ENCODE measurements around the gene PSME1.

Gene PSME1

GRCh38 chr14:24179961-24180796 is 44.2 kb downstream of the PSME1 start:
- Histone ChIP-seq H3K27me3 (ENCODE audit: control insufficient read depth in 3 of 3, insufficient read depth in 3 of 3, low read depth in 1 of 3, low read length in 3 of 3) (no peaks in the 10 kb centered on the region), H4K91ac (ENCODE audit: low read depth, low read length, poor library complexity) (no peak overlapping the region), H3K79me1 (ENCODE audit: low read depth, low read length) (peaks cover 5% of the 10 kb centered on the region), H2AK5ac (ENCODE audit: low read depth, low read length) (no peak overlapping the region), H2BK120ac (ENCODE audit: low read depth, low read length) (no peak overlapping the region), H3K4me2 (ENCODE audit: insufficient read depth, low read length, poor library complexity, severe bottlenecking) (no peak overlapping the region), H3K36me3 (replicated peaks in 1 of 2; ENCODE audit: control insufficient read depth in 2 of 2, insufficient read depth in 2 of 2, low read length in 2 of 2) (peaks cover 76 to 80% of the 10 kb centered on the region in 2 donors), H4K8ac (ENCODE audit: low read depth, low read length) (peak overlapping the region; percentile 17), H2BK12ac (ENCODE audit: low read length) (no peak overlapping the region), H3K4ac (ENCODE audit: low read length) (no peak overlapping the region), H3K18ac (ENCODE audit: low read length) (no peak overlapping the region), H2BK15ac (ENCODE audit: low read length) (no peak overlapping the region), H3K27ac (replicated peaks; ENCODE audit: low read length) (no peak overlapping the region), H3K4me3 (ENCODE audit: low read length in 2 of 2) (no peak overlapping the region), H3K9ac (ENCODE audit: low read depth, low read length, poor library complexity) (peak overlapping the region; percentile 60), H3K14ac (ENCODE audit: low read length) (no peak overlapping the region), H3K23ac (ENCODE audit: low read depth, low read length, poor library complexity) (no peak overlapping the region), H3K4me1 (ENCODE audit: control insufficient read depth in 2 of 2, insufficient read depth in 1 of 2, low read depth in 1 of 2, low read length in 2 of 2) (no peaks in the 10 kb centered on the region), H2BK5ac (ENCODE audit: low read length) (peak overlapping the region; percentile 66), H3K9me3 (replicated peaks in 1 of 2; ENCODE audit: control insufficient read depth in 2 of 2, insufficient read depth in 1 of 2, low read depth in 1 of 2, low read length in 2 of 2) (no peaks in the 10 kb centered on the region), H2AFZ (ENCODE audit: low read length) (no peak overlapping the region)
- no peak for DNase-seq (ENCODE audit: low spot score)
- no CpG with 5 or more reads among the region's 18 CpGs for WGBS, 2 donors (ENCODE audit: extremely low coverage in 2 of 2, insufficient read length in 2 of 2, insufficient replicate concordance in 1 of 2)

GRCh38 chr14:24181371-24182077 is 45.5 kb downstream of the PSME1 start:
- no CpG with 5 or more reads among the region's 19 CpGs for WGBS, 2 donors (ENCODE audit: extremely low coverage in 2 of 2, insufficient read length in 2 of 2, insufficient replicate concordance in 1 of 2)
- Histone ChIP-seq H2AFZ (ENCODE audit: low read length) (no peak overlapping the region), H4K8ac (ENCODE audit: low read depth, low read length) (no peak overlapping the region), H2BK15ac (ENCODE audit: low read length) (no peak overlapping the region), H4K91ac (ENCODE audit: low read depth, low read length, poor library complexity) (no peak overlapping the region), H3K9ac (ENCODE audit: low read depth, low read length, poor library complexity) (peak overlapping the region; percentile 44), H3K27ac (replicated peaks; ENCODE audit: low read length) (no peak overlapping the region), H3K14ac (ENCODE audit: low read length) (no peak overlapping the region), H2BK12ac (ENCODE audit: low read length) (no peak overlapping the region), H3K4me2 (ENCODE audit: insufficient read depth, low read length, poor library complexity, severe bottlenecking) (no peak overlapping the region), H3K36me3 (replicated peaks in 1 of 2; ENCODE audit: control insufficient read depth in 2 of 2, insufficient read depth in 2 of 2, low read length in 2 of 2) (peaks cover 85 to 94% of the 10 kb centered on the region in 2 donors), H3K18ac (ENCODE audit: low read length) (no peak overlapping the region), H3K27me3 (ENCODE audit: control insufficient read depth in 3 of 3, insufficient read depth in 3 of 3, low read depth in 1 of 3, low read length in 3 of 3) (no peaks in the 10 kb centered on the region), H3K4me1 (ENCODE audit: control insufficient read depth in 2 of 2, insufficient read depth in 1 of 2, low read depth in 1 of 2, low read length in 2 of 2) (no peaks in the 10 kb centered on the region), H2AK5ac (ENCODE audit: low read depth, low read length) (no peak overlapping the region), H3K9me3 (replicated peaks in 1 of 2; ENCODE audit: control insufficient read depth in 2 of 2, insufficient read depth in 1 of 2, low read depth in 1 of 2, low read length in 2 of 2) (no peaks in the 10 kb centered on the region), H2BK5ac (ENCODE audit: low read length) (no peak overlapping the region), H3K79me1 (ENCODE audit: low read depth, low read length) (peaks cover 5% of the 10 kb centered on the region), H3K4ac (ENCODE audit: low read length) (no peak overlapping the region), H3K4me3 (ENCODE audit: low read length in 2 of 2) (no peak overlapping the region), H2BK120ac (ENCODE audit: low read depth, low read length) (no peak overlapping the region), H3K23ac (ENCODE audit: low read depth, low read length, poor library complexity) (peak overlapping the region; percentile 43)
- no peak for DNase-seq (ENCODE audit: low spot score)

GRCh38 chr14:24182110-24182882 is 46.3 kb downstream of the PSME1 start:
- peak overlapping the region; percentile 9 for H3K9ac ChIP-seq (ENCODE audit: low read depth, low read length, poor library complexity)
- no CpG with 5 or more reads among the region's 14 CpGs for WGBS, 2 donors (ENCODE audit: extremely low coverage in 2 of 2, insufficient read length in 2 of 2, insufficient replicate concordance in 1 of 2)
- H3K4me1 ChIP-seq (ENCODE audit: control insufficient read depth in 2 of 2, insufficient read depth in 1 of 2, low read depth in 1 of 2, low read length in 2 of 2): no peaks in the 10 kb centered on the region
- no peaks in the 10 kb centered on the region for H3K9me3 ChIP-seq (replicated peaks in 1 of 2; ENCODE audit: control insufficient read depth in 2 of 2, insufficient read depth in 1 of 2, low read depth in 1 of 2, low read length in 2 of 2)
- H3K4me3 ChIP-seq (ENCODE audit: low read length in 2 of 2): peak overlapping the region in 1 of 2 donors; percentile 2
- H2BK15ac ChIP-seq (ENCODE audit: low read length): no peak overlapping the region
- no peak overlapping the region for H3K4me2 ChIP-seq (ENCODE audit: insufficient read depth, low read length, poor library complexity, severe bottlenecking)
- DNase-seq (ENCODE audit: low spot score): no peak
- peaks cover 86 to 99% of the 10 kb centered on the region in 2 donors for H3K36me3 ChIP-seq (replicated peaks in 1 of 2; ENCODE audit: control insufficient read depth in 2 of 2, insufficient read depth in 2 of 2, low read length in 2 of 2)
- no peak overlapping the region for H4K91ac ChIP-seq (ENCODE audit: low read depth, low read length, poor library complexity)
- H4K8ac ChIP-seq (ENCODE audit: low read depth, low read length): no peak overlapping the region
- peak overlapping the region; percentile 43 for H3K23ac ChIP-seq (ENCODE audit: low read depth, low read length, poor library complexity)
- no peaks in the 10 kb centered on the region for H3K27me3 ChIP-seq (ENCODE audit: control insufficient read depth in 3 of 3, insufficient read depth in 3 of 3, low read depth in 1 of 3, low read length in 3 of 3)
- H2AK5ac ChIP-seq (ENCODE audit: low read depth, low read length): no peak overlapping the region
- H2BK12ac ChIP-seq (ENCODE audit: low read length): no peak overlapping the region
- peaks cover 8% of the 10 kb centered on the region for H3K79me1 ChIP-seq (ENCODE audit: low read depth, low read length)
- no peak overlapping the region for H2BK5ac ChIP-seq (ENCODE audit: low read length)
- H3K27ac ChIP-seq (replicated peaks; ENCODE audit: low read length): no peak overlapping the region
- H3K18ac ChIP-seq (ENCODE audit: low read length): no peak overlapping the region
- no peak overlapping the region for H2AFZ ChIP-seq (ENCODE audit: low read length)
- H3K4ac ChIP-seq (ENCODE audit: low read length): no peak overlapping the region
- H3K14ac ChIP-seq (ENCODE audit: low read length): no peak overlapping the region
- no peak overlapping the region for H2BK120ac ChIP-seq (ENCODE audit: low read depth, low read length)

Data from neuronal stem cell (in vitro differentiated cells).